WTC11 (cell line): Measurements from ENCODE around the gene DENND4A. TPM values are rescaled to one million over a fixed set of nuclear protein-coding genes. Genes with fewer than 3 reads are reported as not detected.

Experiments used
- ATAC-seq: fragments of 200-7000 bp; cut with Tn5 transposase; 2 replicates; pipeline ENCODE4 v1.10.0; 2021; ENCODE audit warnings: mild to moderate bottlenecking, moderate library complexity
- CTCF ChIA-PET: fragments of 300-600 bp; sonication (Branson Sonifier 250); formaldehyde crosslinking; loops from one replicate; lab custom pipeline; 2021; ENCODE audit warnings: antibody characterized with exemption; lab: Charles Lee
- POLR2A ChIA-PET: fragments of 350-600 bp; sonication (Branson Sonifier 250); formaldehyde crosslinking; loops from one replicate; lab custom pipeline; 2021; ENCODE audit warnings: antibody characterized with exemption; lab: Charles Lee
- DNase-seq: peaks from one replicate; pipeline ENCODE4 v3.0.0; 2021; ENCODE audit warnings: low spot score
- H3K27ac Mint-ChIP-seq: 2 replicates; pipeline ENCODE4 v1.8.0; 2021; ENCODE audit warnings: mixed read lengths
- H3K27me3 Mint-ChIP-seq: 2 replicates; pipeline ENCODE4 v1.8.0; 2021; ENCODE audit warnings: low read depth, mild to moderate bottlenecking, moderate library complexity, mixed read lengths
- H3K36me3 Mint-ChIP-seq: 2 replicates; pipeline ENCODE4 v1.8.0; 2021; ENCODE audit warnings: mixed read lengths
- H3K4me1 Mint-ChIP-seq: 2 replicates; pipeline ENCODE4 v1.8.0; 2022; ENCODE audit warnings: mixed read lengths
- H3K4me3 Mint-ChIP-seq: 2 replicates; pipeline ENCODE4 v1.8.0; 2021; ENCODE audit warnings: mild to moderate bottlenecking, moderate library complexity, mixed read lengths
- H3K9me3 Mint-ChIP-seq: 2 replicates; pipeline ENCODE4 v1.8.0; 2021; ENCODE audit warnings: mixed read lengths
- AR ChIP-seq: fragments of 250-450 bp; sonication (Bioruptor Pico); IDR thresholded peaks from 2 replicates; pipeline ENCODE4 v1.9.0; 2021; ENCODE audit warnings: mild to moderate bottlenecking
- ATF6 ChIP-seq: sonication (generic); formaldehyde crosslinking; IDR thresholded peaks from 2 replicates; pipeline ENCODE4 v1.8.1; 2023; ENCODE audit warnings: mild to moderate bottlenecking, missing genetic modification reagents
- E2F1 ChIP-seq: sonication (generic); formaldehyde crosslinking; IDR thresholded peaks from 2 replicates; pipeline ENCODE4 v1.8.0; 2022; ENCODE audit warnings: mild to moderate bottlenecking, missing genetic modification reagents
- FOXJ3 ChIP-seq: sonication (generic); formaldehyde crosslinking; IDR thresholded peaks from 2 replicates; pipeline ENCODE4 v1.9.0; 2021; ENCODE audit warnings: missing genetic modification reagents, mild to moderate bottlenecking, borderline replicate concordance
- FOXP1 ChIP-seq: sonication (generic); formaldehyde crosslinking; IDR thresholded peaks from 2 replicates; pipeline ENCODE4 v1.8.0; 2022; ENCODE audit warnings: missing genetic modification reagents, mild to moderate bottlenecking, moderate library complexity, borderline replicate concordance
- JUN ChIP-seq: sonication (generic); formaldehyde crosslinking; IDR thresholded peaks from 2 replicates; pipeline ENCODE4 v1.8.0; 2023; ENCODE audit warnings: mild to moderate bottlenecking, missing genetic modification reagents
- MLX ChIP-seq: sonication (generic); formaldehyde crosslinking; IDR thresholded peaks from 2 replicates; pipeline ENCODE4 v1.8.1; 2023; ENCODE audit warnings: mild to moderate bottlenecking, missing genetic modification reagents, moderate library complexity
- OVOL2 ChIP-seq: fragments of 250-450 bp; sonication (Bioruptor Pico); IDR thresholded peaks from 2 replicates; pipeline ENCODE4 v1.9.0; 2021; ENCODE audit warnings: mild to moderate bottlenecking, borderline replicate concordance
- PRDM15 ChIP-seq: sonication (generic); formaldehyde crosslinking; IDR thresholded peaks from 2 replicates; pipeline ENCODE4 v1.8.0; 2022; ENCODE audit warnings: missing genetic modification reagents
- RELA ChIP-seq: sonication (generic); formaldehyde crosslinking; IDR thresholded peaks from 2 replicates; pipeline ENCODE4 v1.8.1; 2022; ENCODE audit warnings: missing genetic modification reagents, mild to moderate bottlenecking, borderline replicate concordance
- RORB ChIP-seq: fragments of 250-450 bp; sonication (Bioruptor Pico); IDR thresholded peaks from 2 replicates; pipeline ENCODE4 v1.9.0; 2021; ENCODE audit warnings: mild to moderate bottlenecking
- SMAD3 ChIP-seq: sonication (generic); formaldehyde crosslinking; IDR thresholded peaks from 2 replicates; pipeline ENCODE4 v1.8.0; 2022; ENCODE audit warnings: missing genetic modification reagents, mild to moderate bottlenecking, borderline replicate concordance
- ZBTB21 ChIP-seq: sonication (generic); formaldehyde crosslinking; IDR thresholded peaks from 2 replicates; pipeline ENCODE4 v1.8.1; 2023; ENCODE audit warnings: mild to moderate bottlenecking, missing genetic modification reagents, borderline replicate concordance
- ZMAT4 ChIP-seq: fragments of 250-450 bp; sonication (Bioruptor Pico); IDR thresholded peaks from 2 replicates; pipeline ENCODE4 v1.9.0; 2021; ENCODE audit warnings: mild to moderate bottlenecking
- ZNF512 ChIP-seq: sonication (generic); formaldehyde crosslinking; IDR thresholded peaks from 2 replicates; pipeline ENCODE4 v1.8.1; 2022; ENCODE audit warnings: missing genetic modification reagents, borderline replicate concordance
- ZNF671 ChIP-seq: fragments of 250-450 bp; sonication (Bioruptor Pico); IDR thresholded peaks from 2 replicates; pipeline ENCODE4 v1.8.0; 2021; ENCODE audit warnings: mild to moderate bottlenecking
- total RNA-seq: library from RNA; stranded (reverse); gene quantifications from 3 replicates; pipeline ENCODE4 v1.2.3, GENCODE V29; 2021
- TF ChIP-seq, protein P1 (sequence below): sonication (generic); formaldehyde crosslinking; IDR thresholded peaks from 2 replicates; pipeline ENCODE4 v1.8.1; 2023; ENCODE audit warnings: mild to moderate bottlenecking, moderate library complexity, missing genetic modification reagents

The DENND4A gene
- total RNA-seq, 1 experiment from 2014 or later, result 5.7 TPM

- no peak for ATAC-seq
- Mint-ChIP-seq H3K27me3 (no peaks in the 10 kb centered on the region), H3K36me3 (no peaks in the 10 kb centered on the region), H3K27ac (no peak overlapping the region), H3K4me3 (no peak overlapping the region), H3K4me1 (peaks cover 23% of the 10 kb centered on the region)
- no peak for DNase-seq
- POLR2A ChIA-PET, result no interaction called here
- no peak for TF ChIP-seq RORB (CRISPR knock-in tag)
- TF ChIP-seq OVOL2 (CRISPR knock-in tag), result no peak
- no peak for TF ChIP-seq FOXP1
- TF ChIP-seq PRDM15 (CRISPR knock-in tag), result no peak
- TF ChIP-seq E2F1 (CRISPR knock-in tag), result no peak
- no peak for TF ChIP-seq MLX (CRISPR knock-in tag)
- no peak for TF ChIP-seq ZNF512
- TF ChIP-seq, protein P1, sequence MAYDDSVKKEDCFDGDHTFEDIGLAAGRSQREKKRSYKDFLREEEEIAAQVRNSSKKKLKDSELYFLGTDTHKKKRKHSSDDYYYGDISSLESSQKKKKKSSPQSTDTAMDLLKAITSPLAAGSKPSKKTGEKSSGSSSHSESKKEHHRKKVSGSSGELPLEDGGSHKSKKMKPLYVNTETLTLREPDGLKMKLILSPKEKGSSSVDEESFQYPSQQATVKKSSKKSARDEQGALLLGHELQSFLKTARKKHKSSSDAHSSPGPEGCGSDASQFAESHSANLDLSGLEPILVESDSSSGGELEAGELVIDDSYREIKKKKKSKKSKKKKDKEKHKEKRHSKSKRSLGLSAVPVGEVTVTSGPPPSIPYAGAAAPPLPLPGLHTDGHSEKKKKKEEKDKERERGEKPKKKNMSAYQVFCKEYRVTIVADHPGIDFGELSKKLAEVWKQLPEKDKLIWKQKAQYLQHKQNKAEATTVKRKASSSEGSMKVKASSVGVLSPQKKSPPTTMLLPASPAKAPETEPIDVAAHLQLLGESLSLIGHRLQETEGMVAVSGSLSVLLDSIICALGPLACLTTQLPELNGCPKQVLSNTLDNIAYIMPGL (CRISPR knock-in tag), result no peak
- no peak for TF ChIP-seq ZMAT4 (CRISPR knock-in tag)
- TF ChIP-seq SMAD3 (CRISPR knock-in tag), result no peak
- TF ChIP-seq FOXJ3 (CRISPR knock-in tag), result no peak
- no peak for TF ChIP-seq ATF6 (CRISPR knock-in tag)
- no peak for TF ChIP-seq JUN (CRISPR knock-in tag)
- TF ChIP-seq ZBTB21, result no peak
- TF ChIP-seq ZNF671 (CRISPR knock-in tag), result no peak
- TF ChIP-seq AR, result no peak
- TF ChIP-seq RELA (CRISPR knock-in tag), result no peak
- TF ChIP-seq, all 79 proteins: peak for 0
- CTCF ChIA-PET, result interaction anchor here (1.5 kb wide), 1 partner anchor 90 kb away, joined by 3 read pairs; no protein-coding TSS in a partner anchor
- H3K9me3 Mint-ChIP-seq, result no peaks in the 10 kb centered on the region
Observed at GRCh38 chr15:65772930-65773329, 19.2 kb downstream of the DENND4A start.
